Liver (tissue), 3 donors: ENCODE measurements around the gene THAP11.

Experiments
- GABPA ChIP-seq, 2 donors: IDR thresholded peaks in 1 of 2; conservative IDR thresholded peaks in 1 of 2; 2 replicates each; pipeline ENCODE4 v1.6.1; 2016; ENCODE audit warnings: antibody characterized with exemption in 2 of 2, mild to moderate bottlenecking in 1 of 2, moderate library complexity in 1 of 2
- JUND ChIP-seq, 2 donors: IDR thresholded peaks; 2 replicates each; pipeline ENCODE4 v1.6.1; 2016; ENCODE audit warnings: antibody characterized with exemption in 2 of 2
- NR2F2 ChIP-seq: IDR thresholded peaks from 2 replicates; pipeline ENCODE4 v1.6.1; 2016; ENCODE audit warnings: antibody characterized with exemption
- TAF1 ChIP-seq: conservative IDR thresholded peaks from 2 replicates; pipeline ENCODE4 v1.6.1; 2016; ENCODE audit warnings: antibody characterized with exemption, mild to moderate bottlenecking
- YY1 ChIP-seq: IDR thresholded peaks from 2 replicates; pipeline ENCODE4 v1.6.1; 2016; ENCODE audit warnings: antibody characterized with exemption, mild to moderate bottlenecking
- TF ChIP-seq, protein P1 (sequence below): fragments of 150-350 bp; IDR thresholded peaks from 2 replicates; pipeline ENCODE4 v1.5.1; 2017; ENCODE audit warnings: improper control_type of control experiment, low read depth, low read length; ENCODE audit not compliant: missing input control
- TF ChIP-seq, protein P2 (sequence below): IDR thresholded peaks from 2 replicates; pipeline ENCODE4 v1.6.1; 2016; ENCODE audit warnings: antibody characterized with exemption
- TF ChIP-seq, protein P3 (sequence below): IDR thresholded peaks from 2 replicates; pipeline ENCODE4 v1.6.1; 2016; ENCODE audit warnings: antibody characterized with exemption, mild to moderate bottlenecking
- donor health status: healthy.
- donor health status: healthy.

DNA sequence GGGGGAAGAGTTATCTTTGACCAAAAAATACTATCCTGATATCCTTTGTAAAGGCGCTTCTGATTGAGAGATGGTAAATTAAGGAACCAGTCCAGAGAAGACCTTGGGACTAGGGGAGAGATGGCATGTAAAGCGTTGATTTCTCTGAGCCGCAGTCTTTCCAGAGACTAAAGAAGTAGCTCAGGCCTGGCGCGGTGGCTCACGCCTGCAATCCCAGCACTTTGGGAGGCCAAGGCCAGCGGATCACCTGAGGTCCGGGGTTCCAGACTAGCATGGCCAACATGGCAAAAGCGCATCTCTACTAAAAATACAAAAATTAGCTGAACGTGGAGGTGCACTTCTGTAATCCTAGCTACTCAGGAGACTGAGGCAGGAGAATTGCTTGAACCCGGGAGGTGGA, 6.0 kb downstream of the THAP11 start:
- TF ChIP-seq TAF1 (no peak), NR2F2 (no peak), JUND (IDR thresholded peaks at IDR 0.05) (no peak), YY1 (no peak), GABPA (IDR thresholded peaks at IDR 0.05 in 1 of 2, conservative IDR thresholded peaks at IDR 0.05 in 1 of 2) (no peak)
- TF ChIP-seq, protein P1, sequence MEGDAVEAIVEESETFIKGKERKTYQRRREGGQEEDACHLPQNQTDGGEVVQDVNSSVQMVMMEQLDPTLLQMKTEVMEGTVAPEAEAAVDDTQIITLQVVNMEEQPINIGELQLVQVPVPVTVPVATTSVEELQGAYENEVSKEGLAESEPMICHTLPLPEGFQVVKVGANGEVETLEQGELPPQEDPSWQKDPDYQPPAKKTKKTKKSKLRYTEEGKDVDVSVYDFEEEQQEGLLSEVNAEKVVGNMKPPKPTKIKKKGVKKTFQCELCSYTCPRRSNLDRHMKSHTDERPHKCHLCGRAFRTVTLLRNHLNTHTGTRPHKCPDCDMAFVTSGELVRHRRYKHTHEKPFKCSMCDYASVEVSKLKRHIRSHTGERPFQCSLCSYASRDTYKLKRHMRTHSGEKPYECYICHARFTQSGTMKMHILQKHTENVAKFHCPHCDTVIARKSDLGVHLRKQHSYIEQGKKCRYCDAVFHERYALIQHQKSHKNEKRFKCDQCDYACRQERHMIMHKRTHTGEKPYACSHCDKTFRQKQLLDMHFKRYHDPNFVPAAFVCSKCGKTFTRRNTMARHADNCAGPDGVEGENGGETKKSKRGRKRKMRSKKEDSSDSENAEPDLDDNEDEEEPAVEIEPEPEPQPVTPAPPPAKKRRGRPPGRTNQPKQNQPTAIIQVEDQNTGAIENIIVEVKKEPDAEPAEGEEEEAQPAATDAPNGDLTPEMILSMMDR: no peak
- TF ChIP-seq, protein P2, sequence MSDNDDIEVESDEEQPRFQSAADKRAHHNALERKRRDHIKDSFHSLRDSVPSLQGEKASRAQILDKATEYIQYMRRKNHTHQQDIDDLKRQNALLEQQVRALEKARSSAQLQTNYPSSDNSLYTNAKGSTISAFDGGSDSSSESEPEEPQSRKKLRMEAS: no peak
- TF ChIP-seq, protein P3, sequence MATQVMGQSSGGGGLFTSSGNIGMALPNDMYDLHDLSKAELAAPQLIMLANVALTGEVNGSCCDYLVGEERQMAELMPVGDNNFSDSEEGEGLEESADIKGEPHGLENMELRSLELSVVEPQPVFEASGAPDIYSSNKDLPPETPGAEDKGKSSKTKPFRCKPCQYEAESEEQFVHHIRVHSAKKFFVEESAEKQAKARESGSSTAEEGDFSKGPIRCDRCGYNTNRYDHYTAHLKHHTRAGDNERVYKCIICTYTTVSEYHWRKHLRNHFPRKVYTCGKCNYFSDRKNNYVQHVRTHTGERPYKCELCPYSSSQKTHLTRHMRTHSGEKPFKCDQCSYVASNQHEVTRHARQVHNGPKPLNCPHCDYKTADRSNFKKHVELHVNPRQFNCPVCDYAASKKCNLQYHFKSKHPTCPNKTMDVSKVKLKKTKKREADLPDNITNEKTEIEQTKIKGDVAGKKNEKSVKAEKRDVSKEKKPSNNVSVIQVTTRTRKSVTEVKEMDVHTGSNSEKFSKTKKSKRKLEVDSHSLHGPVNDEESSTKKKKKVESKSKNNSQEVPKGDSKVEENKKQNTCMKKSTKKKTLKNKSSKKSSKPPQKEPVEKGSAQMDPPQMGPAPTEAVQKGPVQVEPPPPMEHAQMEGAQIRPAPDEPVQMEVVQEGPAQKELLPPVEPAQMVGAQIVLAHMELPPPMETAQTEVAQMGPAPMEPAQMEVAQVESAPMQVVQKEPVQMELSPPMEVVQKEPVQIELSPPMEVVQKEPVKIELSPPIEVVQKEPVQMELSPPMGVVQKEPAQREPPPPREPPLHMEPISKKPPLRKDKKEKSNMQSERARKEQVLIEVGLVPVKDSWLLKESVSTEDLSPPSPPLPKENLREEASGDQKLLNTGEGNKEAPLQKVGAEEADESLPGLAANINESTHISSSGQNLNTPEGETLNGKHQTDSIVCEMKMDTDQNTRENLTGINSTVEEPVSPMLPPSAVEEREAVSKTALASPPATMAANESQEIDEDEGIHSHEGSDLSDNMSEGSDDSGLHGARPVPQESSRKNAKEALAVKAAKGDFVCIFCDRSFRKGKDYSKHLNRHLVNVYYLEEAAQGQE: no peak
